ENCODE data around the gene WNT7B. TPM values are rescaled to one million over a fixed set of nuclear protein-coding genes. Genes with fewer than 3 reads are reported as not detected.

Gene WNT7B
- total RNA-seq, 1 donor from 2014 or later, result not detected

DNA sequence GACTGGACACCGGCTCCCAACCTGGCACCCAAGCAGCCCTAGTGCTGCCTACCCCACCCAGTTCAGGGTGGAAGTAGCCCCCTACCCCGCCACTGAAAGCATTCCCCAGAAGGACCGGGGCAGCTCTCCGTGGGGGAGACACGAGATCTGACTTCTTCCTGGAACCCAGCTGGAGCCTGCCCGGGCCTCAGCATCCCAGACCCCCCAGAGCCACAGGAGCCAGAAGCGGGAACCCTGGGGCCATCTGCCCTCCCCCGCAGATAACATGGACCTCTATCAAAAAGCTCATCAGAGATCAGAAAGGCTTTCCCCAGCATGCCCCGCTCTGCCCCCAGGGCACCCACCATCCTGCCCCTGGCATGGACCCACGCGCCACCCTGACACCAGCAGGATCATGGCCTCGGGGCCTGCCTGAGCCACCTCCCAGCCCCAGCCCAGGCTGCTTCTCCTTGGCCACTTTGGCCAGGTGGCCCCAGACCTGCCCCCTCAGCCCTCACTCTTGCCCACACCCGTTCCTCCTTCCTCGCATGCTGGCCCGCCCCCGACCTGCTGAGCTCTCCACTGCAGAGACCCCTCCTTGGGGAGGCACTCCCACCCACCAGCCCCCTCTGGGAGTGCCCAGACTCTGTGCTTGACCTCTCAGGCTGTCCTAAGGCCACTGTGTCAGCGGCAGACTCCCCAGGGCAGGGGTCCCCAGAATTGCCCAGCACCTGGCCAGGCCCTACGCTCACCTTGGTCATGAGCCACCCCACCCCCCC lies 17.1 kb downstream of the WNT7B start:
- intact Hi-C loops (cut with micrococcal nuclease), result no loop called here

DNA sequence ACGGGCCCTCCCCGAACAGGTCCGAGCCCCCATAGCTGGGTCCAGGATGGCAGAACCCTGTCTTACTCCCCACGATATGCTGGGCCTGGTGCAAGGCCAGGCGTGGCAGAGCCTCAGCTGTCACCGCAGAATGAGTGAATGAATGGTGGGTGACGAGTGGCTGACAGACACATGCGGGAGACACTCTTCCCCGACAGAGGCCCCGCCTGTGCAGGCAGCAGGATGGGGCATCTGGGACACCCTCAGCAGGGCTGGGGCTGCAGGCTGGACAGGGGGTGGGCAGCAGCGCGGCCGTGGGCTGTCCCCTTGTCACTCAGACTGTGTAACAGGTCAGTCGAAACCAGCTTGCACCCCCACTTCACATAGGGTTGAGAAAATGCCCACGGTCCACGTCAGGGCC lies 18.0 kb downstream of the WNT7B start:
- intact Hi-C loops (cut with micrococcal nuclease), result no loop called here

DNA sequence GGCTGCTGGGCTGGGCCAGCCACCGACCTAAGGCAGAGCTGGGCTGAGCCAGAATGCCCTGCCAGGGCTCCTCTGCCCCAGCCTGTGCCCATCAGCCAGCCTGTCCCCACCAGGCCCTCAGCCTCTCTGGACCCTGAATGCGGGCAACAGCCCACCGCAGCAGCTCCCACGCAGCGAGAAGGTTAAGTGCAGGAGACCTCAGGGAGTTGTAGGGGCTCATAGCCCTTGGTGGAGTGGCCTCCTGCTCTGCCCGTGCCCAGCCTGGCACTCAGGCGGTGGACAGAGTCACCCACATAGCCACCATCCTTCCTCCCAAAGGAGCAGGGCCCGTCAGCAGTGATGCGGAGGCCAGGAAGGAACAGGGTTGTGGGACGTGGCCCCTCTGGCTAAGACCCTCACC lies 19.1 kb downstream of the WNT7B start:
- intact Hi-C loops (cut with micrococcal nuclease), result no loop called here

DNA sequence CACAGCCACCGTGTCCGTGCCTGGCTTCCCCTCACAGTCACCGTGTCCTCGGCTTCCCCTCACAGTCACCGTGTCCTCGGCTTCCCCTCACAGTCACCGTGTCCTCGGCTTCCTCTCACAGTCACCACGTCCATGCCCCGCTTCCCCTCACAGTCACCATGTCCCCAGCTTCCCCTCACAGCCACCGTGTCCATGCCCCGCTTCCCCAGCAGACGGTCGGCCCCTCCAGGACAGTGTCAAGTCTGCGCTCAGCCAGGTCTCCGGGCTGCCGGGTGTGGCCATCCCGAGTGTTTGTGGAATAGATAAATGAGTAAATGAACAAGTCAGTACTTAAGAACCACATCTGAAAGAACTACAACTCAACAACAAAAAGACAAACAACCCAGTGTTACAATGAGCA lies 23.8 kb downstream of the WNT7B start:
- intact Hi-C loops (cut with micrococcal nuclease), result no loop called here

DNA sequence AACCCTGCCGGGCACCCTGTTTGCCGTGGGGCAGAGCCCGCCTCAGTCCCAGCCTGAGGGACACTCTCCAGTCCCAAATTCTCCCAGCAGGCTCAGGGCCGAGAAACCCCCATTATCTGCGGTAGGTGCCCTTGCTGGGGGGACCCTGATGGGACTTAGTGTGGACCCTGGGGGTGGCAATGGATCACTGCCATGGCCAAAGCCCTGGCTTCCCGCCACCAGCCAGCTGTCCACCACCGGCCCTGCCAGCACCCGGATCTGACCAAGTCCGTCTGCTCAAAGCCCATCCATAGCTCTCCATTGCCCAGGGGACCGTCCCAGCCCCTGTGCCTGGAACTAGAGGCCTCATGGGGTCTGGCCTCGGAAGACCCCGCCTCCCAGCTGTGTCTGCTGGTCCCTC lies 24.4 kb downstream of the WNT7B start:
- intact Hi-C loops (cut with micrococcal nuclease), result no loop called here

DNA sequence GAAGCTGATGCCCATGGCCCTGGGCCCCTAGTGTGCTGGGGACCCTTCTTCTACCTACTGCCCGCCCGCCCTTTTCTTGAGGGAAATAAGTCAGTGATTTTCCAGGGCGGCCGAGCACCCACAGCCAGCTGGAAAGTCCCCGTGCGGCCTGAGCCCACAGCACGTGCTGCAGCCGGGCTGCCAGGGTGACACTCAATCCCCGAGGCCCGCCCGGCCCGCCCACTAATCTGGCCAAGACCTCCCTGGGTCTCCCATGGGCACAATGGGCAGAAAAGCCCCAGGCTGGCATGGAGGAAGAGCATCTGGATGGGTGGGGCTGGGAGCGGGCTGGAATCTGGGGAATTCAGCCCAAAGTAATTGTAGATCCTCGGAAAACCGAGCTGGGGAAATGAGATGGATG lies 24.8 kb downstream of the WNT7B start:
- intact Hi-C loops (cut with micrococcal nuclease), result no loop called here

DNA sequence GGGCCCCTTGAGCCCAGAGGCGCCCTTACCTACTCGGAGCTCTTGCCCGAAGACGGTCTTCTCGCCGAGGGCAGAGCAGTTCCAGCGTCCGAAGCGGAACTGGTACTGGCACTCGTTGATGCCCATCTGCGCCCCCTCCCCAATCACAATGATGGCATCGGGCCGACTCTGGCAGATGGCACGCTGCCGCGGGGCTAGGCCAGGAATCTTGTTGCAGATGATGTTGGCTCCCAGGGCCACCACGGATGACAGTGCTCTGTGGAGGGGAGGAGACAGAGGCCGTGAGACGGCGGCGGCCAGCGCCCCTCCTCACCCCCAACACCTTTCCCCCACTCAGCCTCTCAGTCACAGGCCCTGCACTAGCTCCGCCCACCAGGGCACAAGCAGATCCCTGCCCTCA lies 27.1 kb downstream of the WNT7B start:
- intact Hi-C loops (cut with micrococcal nuclease), result no loop called here

DNA sequence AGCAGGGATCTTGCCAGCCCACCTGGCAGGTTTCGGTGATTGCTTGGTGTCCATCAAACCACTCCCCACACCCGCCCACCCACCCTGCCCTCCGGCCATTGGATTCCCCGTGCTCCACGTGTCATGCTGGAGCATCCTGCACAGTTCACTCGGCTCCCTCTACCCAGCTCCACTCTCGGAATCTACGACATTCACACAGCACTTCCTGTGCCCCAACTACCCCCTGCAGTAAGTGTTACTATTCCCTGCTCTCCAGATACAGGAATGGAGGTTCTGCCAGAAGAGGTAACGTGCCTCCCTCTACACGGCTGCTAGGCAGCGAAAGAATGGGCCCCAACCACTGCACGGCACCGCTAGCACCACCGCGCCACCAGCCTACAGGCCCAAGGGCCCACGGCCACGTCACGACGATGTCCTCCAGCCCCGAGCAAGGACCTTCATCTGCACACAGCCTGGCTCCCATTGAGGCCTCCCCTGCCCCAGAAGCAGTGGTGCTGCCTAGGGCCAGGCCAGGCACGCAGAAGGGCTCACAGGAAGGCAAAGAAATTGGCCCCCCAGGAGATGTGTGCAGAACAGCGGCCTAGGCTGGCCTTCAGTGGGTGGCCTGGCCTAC lies 27.6 kb downstream of the WNT7B start:
- intact Hi-C loops (cut with micrococcal nuclease), result no loop called here

DNA sequence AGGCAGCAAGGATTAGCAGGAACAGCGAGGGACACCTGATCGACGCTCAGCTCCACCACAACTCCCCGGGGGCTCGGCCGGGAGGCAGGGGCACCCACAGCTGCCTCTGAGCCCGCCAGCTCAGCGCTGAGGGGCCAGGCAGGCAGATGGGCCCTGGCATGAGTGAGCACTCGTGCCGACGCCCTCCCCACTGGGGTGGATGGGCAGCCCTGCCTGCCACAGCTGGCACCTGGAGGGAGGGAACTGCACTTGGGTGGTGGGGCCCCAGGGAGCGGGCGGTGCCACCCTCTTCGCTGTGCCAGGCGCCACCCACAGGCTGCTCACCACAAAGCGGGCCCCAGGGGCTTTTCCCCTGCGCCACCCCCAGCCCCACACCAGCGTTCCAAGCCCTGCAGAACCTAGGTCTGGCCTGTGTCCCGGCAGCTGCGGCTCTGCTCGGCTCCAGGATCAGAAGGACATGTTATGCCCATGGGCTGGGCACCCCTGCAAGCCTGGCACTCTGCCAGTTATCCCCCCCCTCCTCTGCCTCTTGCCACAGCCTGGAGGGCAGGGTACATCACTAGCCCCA lies 28.8 kb downstream of the WNT7B start:
- intact Hi-C loops (cut with micrococcal nuclease), result no loop called here

DNA sequence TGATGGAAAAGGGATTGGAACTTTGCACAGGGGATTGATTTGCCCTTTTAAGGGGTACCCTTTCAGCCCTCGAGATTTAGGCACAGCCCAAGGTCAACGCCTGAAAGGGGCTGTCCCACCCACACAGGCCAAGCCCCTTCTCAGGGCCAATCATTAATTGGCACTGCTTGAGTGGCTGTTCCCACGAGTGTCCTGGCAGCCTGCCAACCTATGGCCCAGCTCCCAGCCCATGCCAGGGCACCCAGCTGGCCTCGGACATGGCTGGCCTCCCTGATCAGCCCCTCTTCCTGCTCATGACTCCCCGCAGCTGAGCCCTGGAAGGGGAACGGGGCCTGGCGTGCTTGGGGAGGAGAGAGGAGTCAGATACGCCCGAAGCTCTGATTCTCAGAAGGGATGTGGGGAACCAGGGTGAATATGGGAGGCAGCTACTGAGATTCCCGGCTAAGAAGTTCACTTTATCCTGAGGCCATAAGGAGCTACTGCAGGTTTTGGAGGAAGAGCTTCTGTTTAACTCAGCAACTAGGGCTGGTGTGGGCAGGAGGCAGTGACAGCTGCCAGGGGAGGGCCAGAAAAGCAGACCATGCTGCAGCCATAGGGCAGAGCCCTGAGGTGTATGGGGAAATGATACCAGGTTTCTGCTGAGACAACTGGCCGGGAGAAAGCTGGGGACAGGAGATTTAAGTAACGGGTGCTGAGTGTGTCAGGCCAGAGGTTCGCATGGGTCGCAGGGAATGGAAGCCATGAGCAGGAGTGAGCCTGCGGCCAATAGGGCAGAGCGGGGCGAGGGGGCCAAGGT lies 30.0 kb downstream of the WNT7B start:
- intact Hi-C loops (cut with micrococcal nuclease), result no loop called here

DNA sequence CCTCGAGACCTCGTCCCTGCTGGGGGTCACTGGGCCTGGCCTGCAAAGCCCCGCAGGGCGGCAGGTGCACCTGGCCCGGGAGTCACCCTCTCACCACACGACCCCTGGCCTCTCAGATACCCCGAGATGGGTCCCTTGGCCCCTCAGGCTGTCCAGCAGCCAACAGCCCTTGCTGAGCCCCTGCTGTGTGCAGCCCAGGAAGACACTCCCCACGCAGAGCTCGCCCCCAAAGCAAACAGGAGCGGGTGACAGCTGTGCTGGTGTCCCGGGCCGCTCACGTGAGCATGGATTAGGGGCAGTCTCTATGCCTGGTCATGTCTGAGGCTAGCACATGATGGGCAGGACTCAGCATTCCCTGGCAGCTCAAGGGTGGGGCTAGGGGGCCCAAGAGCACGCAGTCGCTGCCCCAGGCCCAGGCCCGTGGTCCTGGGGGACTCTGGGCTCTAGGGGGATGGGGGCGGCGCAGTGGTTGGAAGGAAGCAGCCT lies 31.3 kb downstream of the WNT7B start:
- intact Hi-C loops (cut with micrococcal nuclease), result no loop called here

DNA sequence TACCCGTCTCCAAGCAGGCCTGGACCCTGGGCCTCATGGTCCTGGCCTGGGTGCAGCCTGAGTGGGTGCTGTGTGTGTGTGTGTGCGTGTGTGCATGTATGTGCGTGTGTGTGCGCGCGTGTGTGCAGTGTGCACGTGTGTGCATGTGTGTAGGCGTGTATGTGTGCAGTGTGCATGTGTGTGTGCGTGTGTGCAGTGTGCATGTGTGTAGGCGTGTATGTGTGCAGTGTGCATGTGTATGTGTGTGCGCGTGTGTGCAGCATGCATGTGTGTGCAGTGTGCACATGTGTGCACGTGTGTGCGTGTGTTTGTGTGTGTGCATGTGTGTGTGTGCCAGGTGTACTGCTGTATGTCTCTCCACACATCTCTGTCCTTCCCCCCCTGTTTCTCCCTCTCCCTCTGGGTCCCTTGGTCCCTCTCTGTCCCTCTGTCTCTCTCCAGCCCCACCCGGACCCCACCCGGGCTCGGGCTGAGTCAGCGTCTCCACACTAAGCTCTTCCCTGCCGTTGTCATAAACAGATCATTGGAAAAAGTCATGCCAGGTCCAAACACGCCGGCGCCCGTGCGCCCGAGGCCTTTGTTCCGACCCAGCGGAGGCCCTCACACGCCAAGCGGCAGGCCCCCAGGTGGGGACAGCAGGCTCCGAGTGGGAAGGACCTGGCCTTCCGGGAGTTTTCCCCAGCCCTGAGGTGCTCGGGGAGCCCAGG lies 34.0 kb downstream of the WNT7B start:
- intact Hi-C loops (cut with micrococcal nuclease), result no loop called here

DNA sequence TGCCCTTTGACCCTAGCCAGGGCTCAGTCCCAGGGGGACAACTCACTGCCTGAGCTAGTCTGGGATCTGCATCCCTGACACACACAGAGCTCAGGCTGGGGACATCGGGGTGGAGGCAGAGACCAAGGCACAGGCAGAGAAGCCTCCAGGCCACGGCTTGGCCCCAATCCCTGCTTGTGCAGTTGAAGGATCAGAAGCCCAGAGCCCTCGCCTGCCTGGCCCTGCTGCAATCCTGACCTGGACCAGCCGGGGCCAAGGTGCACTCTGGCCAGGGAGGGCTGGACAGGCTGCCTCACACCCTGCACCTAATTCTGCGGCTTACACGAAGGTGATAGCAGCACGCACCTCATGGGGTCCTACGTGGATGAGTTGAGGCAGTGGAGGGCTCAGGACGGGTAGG lies 34.6 kb downstream of the WNT7B start:
- intact Hi-C loops (cut with micrococcal nuclease), result no loop called here

DNA sequence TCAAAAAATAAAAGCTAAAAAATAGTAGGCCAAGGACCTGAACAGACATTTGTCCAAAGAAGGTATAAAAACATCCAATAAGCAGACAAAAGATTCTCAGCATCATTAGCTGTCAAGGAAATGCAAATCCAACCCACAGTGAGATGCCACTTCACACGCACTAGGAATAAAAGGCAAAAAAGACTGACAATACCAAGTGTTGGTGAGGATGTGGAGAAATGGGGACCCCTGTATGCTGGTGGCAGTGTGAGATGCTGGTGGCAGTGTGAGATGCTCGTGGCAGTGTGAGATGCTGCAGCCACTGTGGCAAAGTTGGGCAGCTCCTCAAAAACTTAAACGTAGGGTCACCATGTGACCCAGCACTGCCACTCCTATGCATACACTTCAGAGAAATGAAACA lies 38.0 kb downstream of the WNT7B start:
- intact Hi-C loops (cut with micrococcal nuclease), result no loop called here

DNA sequence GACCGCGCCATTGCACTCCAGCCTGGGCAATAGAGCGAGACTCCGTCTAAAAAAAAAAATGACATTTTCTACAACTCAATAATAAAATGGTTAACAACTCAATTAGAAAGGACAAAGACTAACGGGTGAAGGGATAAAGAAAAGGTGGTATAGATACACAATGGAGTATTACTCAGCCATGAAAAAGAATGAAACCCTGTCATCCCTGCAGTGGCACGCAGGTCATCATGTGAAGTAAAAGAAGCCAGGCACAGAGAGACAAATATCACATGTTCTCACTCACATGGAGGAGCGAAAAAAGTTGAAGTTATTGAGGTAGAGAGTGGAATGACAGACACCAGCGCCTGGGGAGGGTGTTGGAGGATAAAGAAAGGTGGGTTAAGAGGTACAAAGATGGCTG lies 39.0 kb downstream of the WNT7B start:
- intact Hi-C loops (cut with micrococcal nuclease), result no loop called here

DNA sequence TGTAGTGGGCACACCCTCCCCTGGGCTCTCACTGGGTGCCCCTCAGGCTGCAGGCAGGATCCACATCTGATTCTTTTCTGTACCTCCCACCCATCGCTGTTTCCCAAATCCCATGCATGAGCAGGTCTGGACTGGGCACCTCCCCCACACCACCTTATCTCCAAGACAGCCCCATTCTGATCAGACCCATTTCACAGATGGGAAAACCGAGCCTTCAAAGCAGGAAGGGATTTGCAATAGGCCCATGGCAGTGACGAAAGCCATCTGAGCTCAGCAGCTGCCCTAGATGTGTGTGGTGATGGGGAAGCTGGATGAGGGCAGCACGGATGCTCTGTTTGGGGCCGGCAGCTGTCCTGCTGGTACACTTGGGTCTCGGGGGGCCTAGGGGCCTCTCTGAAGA lies 41.4 kb downstream of the WNT7B start:
- intact Hi-C loops (cut with micrococcal nuclease), result no loop called here

DNA sequence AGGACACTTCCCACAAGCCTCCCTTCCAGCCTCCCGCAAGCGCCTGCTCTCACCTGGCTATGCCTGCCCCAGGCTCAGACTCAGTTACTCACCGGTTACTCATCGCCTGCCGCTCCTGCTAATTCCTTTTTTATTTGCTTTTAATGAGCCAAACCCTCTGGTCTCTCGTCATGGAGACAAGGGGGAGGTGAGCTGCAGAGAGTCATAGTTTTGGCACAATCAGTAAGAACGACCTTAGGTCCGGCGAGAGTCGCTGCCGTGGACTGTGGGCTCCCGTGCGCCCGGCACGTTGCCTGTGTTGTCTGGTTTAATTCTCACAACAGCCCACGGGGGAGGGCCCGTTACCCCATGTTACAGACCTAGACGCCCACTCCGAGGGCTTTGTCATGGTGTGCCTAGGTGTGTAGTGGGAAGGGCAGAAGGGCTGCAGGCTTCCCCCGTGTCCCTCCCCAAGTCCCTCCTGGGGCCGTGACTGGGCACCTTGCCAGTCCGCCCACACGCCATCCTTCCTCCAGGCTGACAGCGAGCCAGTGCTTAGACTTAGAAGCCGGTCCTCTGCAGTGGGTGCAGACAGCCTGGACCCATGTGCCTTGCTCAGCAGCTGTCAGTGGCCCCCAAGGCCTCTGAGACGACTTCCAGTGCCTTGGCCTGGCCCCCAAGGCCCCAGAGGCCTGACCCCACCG lies 42.2 kb downstream of the WNT7B start:
- intact Hi-C loops (cut with micrococcal nuclease), result no loop called here

DNA sequence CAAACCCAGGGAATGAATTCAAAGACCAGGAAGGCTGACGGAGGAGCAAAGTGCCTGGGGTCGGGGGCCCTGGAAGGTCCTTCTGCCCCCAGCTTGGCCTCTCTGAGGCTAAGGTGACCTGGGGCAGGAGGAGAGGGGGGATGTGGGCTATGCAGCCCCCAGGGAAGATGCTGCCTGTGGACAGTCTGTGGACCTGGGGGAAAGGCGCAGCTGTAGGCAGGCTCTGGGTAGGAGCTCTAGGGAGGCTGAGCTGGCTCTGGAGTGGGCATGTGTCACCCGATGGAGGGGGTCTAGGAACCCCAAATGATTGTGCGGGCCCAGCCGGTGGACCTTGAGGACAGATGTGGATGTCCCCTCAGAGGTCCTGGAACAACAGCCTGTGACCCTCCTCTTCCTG lies 42.8 kb downstream of the WNT7B start:
- intact Hi-C loops (cut with micrococcal nuclease), result no loop called here

DNA sequence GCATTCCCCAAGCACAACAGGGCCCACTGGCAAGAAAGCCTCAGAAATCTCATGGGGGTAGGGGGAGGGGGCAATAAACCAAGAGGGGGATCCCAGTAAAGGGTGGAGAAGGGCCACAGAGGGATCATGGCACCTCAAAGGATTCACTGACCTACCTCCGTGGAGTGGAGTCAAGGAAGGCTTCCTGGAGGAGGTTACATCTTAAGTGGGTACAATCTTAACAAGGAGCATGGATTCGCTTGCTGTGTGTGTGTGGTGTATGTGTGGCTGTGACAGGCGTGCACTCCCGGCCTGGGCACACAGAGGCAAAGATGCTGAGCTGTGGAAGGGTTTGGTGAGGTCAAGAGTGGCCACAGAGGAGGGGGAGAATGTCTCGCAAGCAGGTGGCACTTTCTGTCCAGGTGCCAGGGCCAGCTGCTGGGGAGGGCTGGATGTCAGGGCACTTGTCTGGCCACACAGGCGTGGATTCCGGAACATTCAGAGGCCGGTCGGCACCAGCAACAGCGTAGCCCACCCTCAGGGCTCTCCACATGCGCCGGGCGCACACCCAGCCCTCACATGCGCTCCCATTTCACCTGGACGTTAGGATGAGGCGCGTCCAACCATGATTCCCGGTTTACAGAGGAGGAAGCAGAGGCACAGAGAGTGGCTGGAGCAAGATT lies 43.3 kb downstream of the WNT7B start:
- intact Hi-C loops (cut with micrococcal nuclease), result no loop called here

DNA sequence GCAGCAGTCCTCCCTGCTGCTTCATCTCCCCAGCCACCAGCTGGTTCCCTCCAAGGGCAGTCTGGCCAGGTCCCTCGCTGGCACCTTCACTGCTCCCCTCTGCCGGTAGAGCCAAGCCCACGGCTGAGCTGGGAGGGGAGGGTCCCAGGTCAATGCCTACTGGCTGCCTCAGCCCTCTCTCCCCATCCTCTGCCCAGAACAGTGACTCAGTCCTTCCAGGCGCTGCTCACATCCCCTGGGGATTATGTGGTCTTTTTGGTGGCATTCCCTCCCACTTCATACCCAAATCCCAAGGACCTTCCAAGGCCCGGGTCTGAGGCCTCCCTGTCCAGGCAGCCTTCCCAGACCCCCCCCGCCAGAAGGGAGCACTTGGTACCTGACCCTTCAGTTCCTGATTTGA lies 44.9 kb downstream of the WNT7B start:
- intact Hi-C loops (cut with micrococcal nuclease), result no loop called here
